ENCODE data around the gene CISD2. TPM values are rescaled to one million over a fixed set of nuclear protein-coding genes. Genes with fewer than 3 reads are reported as not detected.
"Not testable (repeated sequence)": the region's sequence is repeated elsewhere in the genome, so short reads cannot be mapped to it uniquely, and the experiment has no call there.

The CISD2 gene
- total RNA-seq, 1 donor from 2014 or later = 27.2 TPM

GRCh38 chr4:102897610-102898009 is 28.8 kb downstream of the CISD2 start:
- not testable (repeated sequence) for H3K36me3 Mint-ChIP-seq (ENCODE audit: low read depth, unreplicated experiment); H3K27ac Mint-ChIP-seq (ENCODE audit: unreplicated experiment); H3K9me3 Mint-ChIP-seq (ENCODE audit: unreplicated experiment); DNase-seq (ENCODE audit: low spot score); H3K4me3 Mint-ChIP-seq (ENCODE audit: unreplicated experiment); H3K27me3 Mint-ChIP-seq (ENCODE audit: unreplicated experiment); H3K4me1 Mint-ChIP-seq (ENCODE audit: unreplicated experiment)

GRCh38 chr4:102901804-102902203 is 33.0 kb downstream of the CISD2 start:
- TF ChIP-seq, protein P1, sequence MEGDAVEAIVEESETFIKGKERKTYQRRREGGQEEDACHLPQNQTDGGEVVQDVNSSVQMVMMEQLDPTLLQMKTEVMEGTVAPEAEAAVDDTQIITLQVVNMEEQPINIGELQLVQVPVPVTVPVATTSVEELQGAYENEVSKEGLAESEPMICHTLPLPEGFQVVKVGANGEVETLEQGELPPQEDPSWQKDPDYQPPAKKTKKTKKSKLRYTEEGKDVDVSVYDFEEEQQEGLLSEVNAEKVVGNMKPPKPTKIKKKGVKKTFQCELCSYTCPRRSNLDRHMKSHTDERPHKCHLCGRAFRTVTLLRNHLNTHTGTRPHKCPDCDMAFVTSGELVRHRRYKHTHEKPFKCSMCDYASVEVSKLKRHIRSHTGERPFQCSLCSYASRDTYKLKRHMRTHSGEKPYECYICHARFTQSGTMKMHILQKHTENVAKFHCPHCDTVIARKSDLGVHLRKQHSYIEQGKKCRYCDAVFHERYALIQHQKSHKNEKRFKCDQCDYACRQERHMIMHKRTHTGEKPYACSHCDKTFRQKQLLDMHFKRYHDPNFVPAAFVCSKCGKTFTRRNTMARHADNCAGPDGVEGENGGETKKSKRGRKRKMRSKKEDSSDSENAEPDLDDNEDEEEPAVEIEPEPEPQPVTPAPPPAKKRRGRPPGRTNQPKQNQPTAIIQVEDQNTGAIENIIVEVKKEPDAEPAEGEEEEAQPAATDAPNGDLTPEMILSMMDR (IDR thresholded peaks at IDR 0.05; ENCODE audit: unreplicated experiment) = no peak
- Mint-ChIP-seq H3K9me3 (ENCODE audit: unreplicated experiment) (no peaks in the 10 kb centered on the region), H3K36me3 (ENCODE audit: low read depth, unreplicated experiment) (no peaks in the 10 kb centered on the region), H3K27ac (ENCODE audit: unreplicated experiment) (no peak overlapping the region), H3K4me1 (ENCODE audit: unreplicated experiment) (no peaks in the 10 kb centered on the region), H3K4me3 (ENCODE audit: unreplicated experiment) (no peak overlapping the region), H3K27me3 (ENCODE audit: unreplicated experiment) (no peaks in the 10 kb centered on the region)
- no peak for DNase-seq (ENCODE audit: low spot score)

DNA sequence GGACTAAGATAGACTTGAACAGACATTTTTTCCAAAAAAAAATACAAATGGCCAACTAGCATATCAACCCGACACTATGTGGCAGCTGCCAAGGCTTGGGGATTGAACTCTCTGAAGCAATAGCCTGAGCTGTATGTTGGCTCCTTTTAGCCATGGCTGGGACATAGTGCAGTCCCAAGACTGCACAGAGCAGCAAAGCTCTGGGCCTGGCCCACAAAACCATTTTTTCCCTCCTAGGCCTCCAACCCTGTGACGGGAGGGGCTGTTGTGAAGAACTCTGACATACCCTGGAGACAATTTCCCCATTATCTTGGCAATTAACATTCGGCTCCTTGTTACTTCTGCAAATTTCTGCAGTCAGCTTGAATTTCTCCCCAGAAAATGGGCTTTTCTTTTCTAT is 50.1 kb downstream of the CISD2 start:
- Mint-ChIP-seq H3K36me3 (ENCODE audit: low read depth, unreplicated experiment) (peaks cover 9% of the 10 kb centered on the region), H3K27me3 (ENCODE audit: unreplicated experiment) (peaks cover 4% of the 10 kb centered on the region), H3K4me3 (ENCODE audit: unreplicated experiment) (no peak overlapping the region), H3K9me3 (ENCODE audit: unreplicated experiment) (peaks cover 10% of the 10 kb centered on the region), H3K4me1 (ENCODE audit: unreplicated experiment) (no peaks in the 10 kb centered on the region), H3K27ac (ENCODE audit: unreplicated experiment) (no peak overlapping the region)
- TF ChIP-seq, protein P1 (IDR thresholded peaks at IDR 0.05; ENCODE audit: unreplicated experiment) = no peak
- DNase-seq (ENCODE audit: low spot score) = no peak

- DNase-seq (ENCODE audit: low spot score); H3K4me1 Mint-ChIP-seq (ENCODE audit: unreplicated experiment); H3K4me3 Mint-ChIP-seq (ENCODE audit: unreplicated experiment); H3K27me3 Mint-ChIP-seq (ENCODE audit: unreplicated experiment); H3K36me3 Mint-ChIP-seq (ENCODE audit: low read depth, unreplicated experiment); H3K27ac Mint-ChIP-seq (ENCODE audit: unreplicated experiment): not testable (repeated sequence)
- H3K9me3 Mint-ChIP-seq (ENCODE audit: unreplicated experiment) = peaks cover 10% of the 10 kb centered on the region
These were observed 50.9 kb downstream of the CISD2 start for GRCh38 chr4:102919697-102920096.

DNA sequence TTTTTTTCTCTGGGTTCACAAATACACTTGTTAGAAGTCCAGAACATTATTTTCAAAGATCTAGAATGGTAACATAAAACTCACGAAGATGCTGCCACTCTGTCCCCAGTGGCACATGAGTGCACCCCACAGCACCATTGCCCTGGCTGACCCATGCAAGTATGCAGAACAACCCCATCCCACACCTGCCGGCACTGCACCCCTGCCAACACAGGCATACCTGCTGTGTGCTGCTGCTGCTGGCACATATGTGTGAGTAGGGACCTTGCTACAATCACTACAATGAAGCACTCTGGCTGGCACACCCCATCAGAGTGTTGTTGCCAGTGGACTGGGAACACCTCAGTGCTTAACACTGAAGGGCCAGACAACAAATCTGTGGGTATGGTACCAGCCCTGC is 66.9 kb downstream of the CISD2 start:
- Mint-ChIP-seq H3K27me3 (ENCODE audit: unreplicated experiment) (no peaks in the 10 kb centered on the region), H3K36me3 (ENCODE audit: low read depth, unreplicated experiment) (no peaks in the 10 kb centered on the region), H3K4me1 (ENCODE audit: unreplicated experiment) (peaks cover 3% of the 10 kb centered on the region), H3K4me3 (ENCODE audit: unreplicated experiment) (no peak overlapping the region), H3K27ac (ENCODE audit: unreplicated experiment) (no peak overlapping the region), H3K9me3 (ENCODE audit: unreplicated experiment) (no peaks in the 10 kb centered on the region)
- TF ChIP-seq, protein P1 (IDR thresholded peaks at IDR 0.05; ENCODE audit: unreplicated experiment) = no peak
- DNase-seq (ENCODE audit: low spot score) = no peak

GRCh38 chr4:102938063-102938462 is 69.3 kb downstream of the CISD2 start:
- H3K9me3 Mint-ChIP-seq (ENCODE audit: unreplicated experiment); DNase-seq (ENCODE audit: low spot score); H3K27ac Mint-ChIP-seq (ENCODE audit: unreplicated experiment); H3K4me1 Mint-ChIP-seq (ENCODE audit: unreplicated experiment); H3K27me3 Mint-ChIP-seq (ENCODE audit: unreplicated experiment); H3K36me3 Mint-ChIP-seq (ENCODE audit: low read depth, unreplicated experiment); H3K4me3 Mint-ChIP-seq (ENCODE audit: unreplicated experiment): not testable (repeated sequence)

Other genes starting within 250 kb of the CISD2 start
- 9.4 TPM for gene MANBA, start 108.0 kb upstream of the CISD2 start, total RNA-seq (ENCODE audit: unreplicated experiment)
- 370 TPM for gene UBE2D3, start 41.4 kb upstream of the CISD2 start, total RNA-seq (ENCODE audit: unreplicated experiment)
- 1.6 TPM for gene SLC9B1, start 150.7 kb downstream of the CISD2 start, total RNA-seq (ENCODE audit: unreplicated experiment)
- 5.8 TPM for gene SLC9B2, start 207.8 kb downstream of the CISD2 start, total RNA-seq (ENCODE audit: unreplicated experiment)
- 43.4 TPM for gene BDH2, start 230.8 kb downstream of the CISD2 start, total RNA-seq (ENCODE audit: unreplicated experiment)

Measured in endothelial cell (in vitro differentiated cells).